ENCODE data around the gene C1orf159.

The C1orf159 gene

DNA sequence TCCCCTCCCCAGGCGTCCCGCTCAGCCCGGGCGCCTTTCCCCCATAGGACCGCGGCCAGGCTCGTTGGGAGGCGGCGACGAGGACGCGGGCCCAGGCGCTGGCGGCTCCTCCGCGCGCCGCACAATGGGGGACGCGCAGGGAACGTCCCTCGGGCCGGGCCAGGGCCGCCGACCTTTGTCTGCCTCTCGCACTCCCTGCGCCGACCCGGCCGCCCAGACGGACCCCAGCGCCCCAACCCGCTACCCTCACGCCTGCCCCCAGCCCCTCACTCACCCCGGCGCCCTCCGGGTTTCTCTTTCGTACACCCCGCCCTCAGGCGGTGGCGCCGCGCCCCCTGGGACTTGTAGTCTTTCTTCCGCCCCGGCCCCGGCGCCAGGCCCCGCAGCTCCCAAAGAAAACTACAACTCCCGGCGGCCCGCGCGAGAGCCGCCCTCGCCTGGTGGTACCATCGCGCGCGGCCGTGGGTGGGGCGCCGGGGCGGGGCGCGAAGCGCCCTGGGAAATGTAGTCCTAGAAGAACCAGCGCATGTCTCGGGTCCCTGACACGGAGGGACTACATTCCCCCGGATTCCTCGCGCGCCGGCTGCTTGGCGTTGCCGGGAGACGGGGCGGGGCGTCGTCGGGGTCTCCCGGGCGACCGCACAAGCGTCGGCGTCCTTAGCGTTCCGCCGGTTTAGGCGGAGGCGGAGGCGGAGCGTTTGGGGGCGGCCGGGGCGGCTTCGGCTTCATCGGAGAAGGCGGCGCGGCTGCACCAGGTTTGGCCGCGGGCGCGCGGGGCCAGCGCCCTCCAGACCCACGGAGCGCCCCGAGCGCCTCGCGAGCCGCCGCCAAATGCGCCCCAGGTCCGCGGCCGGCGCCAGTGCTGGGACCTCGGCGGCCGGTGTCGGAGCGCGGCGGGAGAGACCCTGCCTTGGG is at the start of gene C1orf159:
Gene C1orf159 (minus strand): TSS at position 304 of the 915 bp plus-strand sequence. CDS start 24,546 bp downstream, outside the sequence.
- Histone ChIP-seq H3K4me3 (ENCODE audit: low read length) (peak within 1 kb of the TSS; percentile 60), H3K4me1 (ENCODE audit: control insufficient read depth, insufficient read depth, low read length) (peaks cover 3% of the 10 kb centered on the region; the same call in 1 of the 2 replicates), H3K36me3 (ENCODE audit: control insufficient read depth, insufficient read depth, low read length) (0 out of 2 replicates have a peak, but pooled peaks cover 3% of the 10 kb centered on the region), H3K27me3 (ENCODE audit: control insufficient read depth, insufficient read depth, low read length) (no peaks in the 10 kb centered on the region), H3K27ac (ENCODE audit: low read length) (no peak within 1 kb of the TSS), H3K9me3 (ENCODE audit: control insufficient read depth, insufficient read depth, low read length) (no peaks in the 10 kb centered on the region)
- WGBS (ENCODE audit: insufficient coverage, insufficient read length), result no CpG with 5 or more reads among the region's 128 CpGs
- peak; percentile 82 for DNase-seq (ENCODE audit: low read depth, low spot score)

DNA sequence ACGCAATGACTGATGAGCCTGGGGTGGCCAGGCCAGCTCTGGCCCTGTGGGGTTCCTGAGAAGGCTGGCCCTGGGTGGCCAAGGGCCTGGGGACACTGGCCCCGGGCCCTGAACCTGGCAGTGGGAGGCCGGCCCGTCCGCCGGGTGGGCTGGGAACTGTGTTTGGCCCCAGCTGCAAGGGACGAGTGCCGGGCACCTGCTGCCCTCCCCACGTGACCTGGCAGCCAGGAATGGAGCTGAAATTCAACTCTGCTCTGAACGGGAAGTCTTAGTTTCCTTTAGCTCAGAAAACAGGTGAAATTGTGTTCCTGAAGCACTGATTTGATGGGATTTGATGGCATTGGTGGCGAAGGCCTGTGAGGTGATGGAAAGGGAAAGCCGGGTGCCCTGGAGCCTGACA is 49.6 kb upstream of the C1orf159 start:
- no peaks in the 10 kb centered on the region; the same call in 1 of the 2 replicates for H3K36me3 ChIP-seq (ENCODE audit: control insufficient read depth, insufficient read depth, low read length)
- WGBS (ENCODE audit: insufficient coverage, insufficient read length), result no CpG with 5 or more reads among the region's 12 CpGs
- no peaks in the 10 kb centered on the region for H3K9me3 ChIP-seq (ENCODE audit: control insufficient read depth, insufficient read depth, low read length)
- H3K4me3 ChIP-seq (ENCODE audit: low read length), result no peak overlapping the region
- DNase-seq (ENCODE audit: low read depth, low spot score), result no peak
- no peaks in the 10 kb centered on the region for H3K27me3 ChIP-seq (ENCODE audit: control insufficient read depth, insufficient read depth, low read length)
- H3K27ac ChIP-seq (ENCODE audit: low read length), result no peak overlapping the region
- H3K4me1 ChIP-seq (ENCODE audit: control insufficient read depth, insufficient read depth, low read length), result peaks cover 30% of the 10 kb centered on the region

DNA sequence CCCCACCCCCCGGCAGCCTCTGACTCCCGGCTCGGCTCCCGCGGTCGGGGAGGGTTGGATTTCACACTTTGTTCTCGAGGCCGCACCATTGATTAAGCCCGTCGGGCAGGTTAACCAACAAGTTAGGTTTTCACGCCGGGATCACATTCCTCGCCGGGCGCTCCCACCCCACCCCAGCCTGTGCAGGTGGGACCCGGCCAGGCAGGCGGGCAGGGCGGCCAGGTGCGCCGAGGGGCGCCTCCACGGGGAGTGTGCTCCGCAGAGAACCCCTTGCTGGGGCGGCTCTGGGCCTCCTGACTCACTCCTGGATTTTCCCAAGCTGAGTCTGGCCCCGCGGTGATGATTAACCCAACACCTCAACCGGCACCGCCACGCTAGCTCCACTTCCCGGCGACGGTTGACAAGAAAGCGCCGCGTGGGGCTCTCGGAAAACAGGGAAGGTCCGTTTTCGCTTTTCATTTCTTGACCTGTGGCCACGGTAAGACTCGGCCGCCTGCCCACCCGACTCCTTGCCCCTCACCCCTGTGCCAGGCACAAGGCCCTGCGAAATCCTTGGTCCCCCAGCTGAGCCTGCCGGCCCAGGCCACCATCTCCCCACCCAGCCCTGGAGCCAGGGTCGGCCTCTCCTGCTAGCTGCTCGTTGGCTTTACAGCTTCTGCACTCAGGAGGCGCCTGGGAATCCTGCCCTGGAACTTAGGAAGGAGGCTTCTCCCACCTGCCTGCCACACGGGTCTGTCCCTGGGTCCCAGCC is 49.0 kb upstream of the C1orf159 start:
- Histone ChIP-seq H3K4me3 (ENCODE audit: low read length) (no peak overlapping the region), H3K36me3 (ENCODE audit: control insufficient read depth, insufficient read depth, low read length) (no peaks in the 10 kb centered on the region; the same call in 1 of the 2 replicates), H3K27me3 (ENCODE audit: control insufficient read depth, insufficient read depth, low read length) (no peaks in the 10 kb centered on the region), H3K27ac (ENCODE audit: low read length) (no peak overlapping the region), H3K9me3 (ENCODE audit: control insufficient read depth, insufficient read depth, low read length) (no peaks in the 10 kb centered on the region), H3K4me1 (ENCODE audit: control insufficient read depth, insufficient read depth, low read length) (peaks cover 28% of the 10 kb centered on the region)
- WGBS (ENCODE audit: insufficient coverage, insufficient read length), result no CpG with 5 or more reads among the region's 48 CpGs
- no peak for DNase-seq (ENCODE audit: low read depth, low spot score)

DNA sequence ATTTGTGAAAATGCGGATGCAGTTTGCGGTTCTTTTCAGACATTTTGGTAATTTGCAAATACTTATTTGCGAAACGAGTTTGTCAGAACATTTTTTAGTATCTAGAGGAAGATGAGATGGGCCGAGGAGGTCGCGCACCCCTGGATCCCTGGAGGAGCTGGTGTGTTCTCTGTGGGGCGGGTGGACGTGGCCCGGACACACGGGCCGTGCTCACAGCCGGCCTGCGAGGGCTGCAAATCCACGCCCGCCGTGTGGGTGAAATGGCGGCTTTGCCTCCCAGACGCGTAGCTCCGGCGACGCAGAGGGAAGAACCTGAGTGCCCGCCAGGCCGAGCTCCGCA is 48.4 kb upstream of the C1orf159 start:
- Histone ChIP-seq H3K4me3 (ENCODE audit: low read length) (no peak overlapping the region), H3K27ac (ENCODE audit: low read length) (no peak overlapping the region), H3K9me3 (ENCODE audit: control insufficient read depth, insufficient read depth, low read length) (no peaks in the 10 kb centered on the region), H3K27me3 (ENCODE audit: control insufficient read depth, insufficient read depth, low read length) (no peaks in the 10 kb centered on the region), H3K36me3 (ENCODE audit: control insufficient read depth, insufficient read depth, low read length) (no peaks in the 10 kb centered on the region; the same call in 1 of the 2 replicates), H3K4me1 (ENCODE audit: control insufficient read depth, insufficient read depth, low read length) (peaks cover 25% of the 10 kb centered on the region)
- WGBS (ENCODE audit: insufficient coverage, insufficient read length), result no CpG with 5 or more reads among the region's 26 CpGs
- no peak for DNase-seq (ENCODE audit: low read depth, low spot score)

DNA sequence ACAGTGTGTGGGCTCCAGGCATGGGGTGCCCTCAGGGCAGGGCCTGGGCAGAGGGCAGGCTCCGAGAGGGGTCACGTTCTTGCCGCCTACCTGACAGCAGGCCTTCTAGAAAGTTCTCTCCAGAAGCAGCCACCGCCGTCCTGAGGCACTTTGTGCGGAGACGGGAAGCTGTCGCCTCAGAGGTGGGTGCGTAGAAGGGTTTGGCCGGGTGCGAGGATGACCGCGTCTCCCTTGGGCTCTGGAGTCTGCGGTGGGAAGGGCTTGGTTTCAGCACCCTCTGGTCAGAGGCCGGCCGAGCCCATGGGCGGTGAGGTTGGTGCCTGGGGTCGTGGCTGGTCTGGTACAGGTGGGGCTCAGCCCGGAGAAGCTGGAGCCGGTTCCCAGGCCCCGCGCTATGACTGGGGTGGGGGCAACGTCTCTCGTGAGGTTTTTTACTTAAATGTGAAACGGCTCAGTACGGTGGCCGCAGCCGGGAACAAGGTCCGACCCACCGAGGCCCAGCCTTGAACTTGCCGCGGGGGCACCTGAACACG is 47.7 kb upstream of the C1orf159 start:
- no peaks in the 10 kb centered on the region for H3K9me3 ChIP-seq (ENCODE audit: control insufficient read depth, insufficient read depth, low read length)
- no peaks in the 10 kb centered on the region; the same call in 1 of the 2 replicates for H3K36me3 ChIP-seq (ENCODE audit: control insufficient read depth, insufficient read depth, low read length)
- H3K4me1 ChIP-seq (ENCODE audit: control insufficient read depth, insufficient read depth, low read length), result peaks cover 25% of the 10 kb centered on the region
- no peak overlapping the region for H3K4me3 ChIP-seq (ENCODE audit: low read length)
- no peak overlapping the region for H3K27ac ChIP-seq (ENCODE audit: low read length)
- DNase-seq (ENCODE audit: low read depth, low spot score), result no peak
- no CpG with 5 or more reads among the region's 33 CpGs for WGBS (ENCODE audit: insufficient coverage, insufficient read length)
- no peaks in the 10 kb centered on the region for H3K27me3 ChIP-seq (ENCODE audit: control insufficient read depth, insufficient read depth, low read length)

DNA sequence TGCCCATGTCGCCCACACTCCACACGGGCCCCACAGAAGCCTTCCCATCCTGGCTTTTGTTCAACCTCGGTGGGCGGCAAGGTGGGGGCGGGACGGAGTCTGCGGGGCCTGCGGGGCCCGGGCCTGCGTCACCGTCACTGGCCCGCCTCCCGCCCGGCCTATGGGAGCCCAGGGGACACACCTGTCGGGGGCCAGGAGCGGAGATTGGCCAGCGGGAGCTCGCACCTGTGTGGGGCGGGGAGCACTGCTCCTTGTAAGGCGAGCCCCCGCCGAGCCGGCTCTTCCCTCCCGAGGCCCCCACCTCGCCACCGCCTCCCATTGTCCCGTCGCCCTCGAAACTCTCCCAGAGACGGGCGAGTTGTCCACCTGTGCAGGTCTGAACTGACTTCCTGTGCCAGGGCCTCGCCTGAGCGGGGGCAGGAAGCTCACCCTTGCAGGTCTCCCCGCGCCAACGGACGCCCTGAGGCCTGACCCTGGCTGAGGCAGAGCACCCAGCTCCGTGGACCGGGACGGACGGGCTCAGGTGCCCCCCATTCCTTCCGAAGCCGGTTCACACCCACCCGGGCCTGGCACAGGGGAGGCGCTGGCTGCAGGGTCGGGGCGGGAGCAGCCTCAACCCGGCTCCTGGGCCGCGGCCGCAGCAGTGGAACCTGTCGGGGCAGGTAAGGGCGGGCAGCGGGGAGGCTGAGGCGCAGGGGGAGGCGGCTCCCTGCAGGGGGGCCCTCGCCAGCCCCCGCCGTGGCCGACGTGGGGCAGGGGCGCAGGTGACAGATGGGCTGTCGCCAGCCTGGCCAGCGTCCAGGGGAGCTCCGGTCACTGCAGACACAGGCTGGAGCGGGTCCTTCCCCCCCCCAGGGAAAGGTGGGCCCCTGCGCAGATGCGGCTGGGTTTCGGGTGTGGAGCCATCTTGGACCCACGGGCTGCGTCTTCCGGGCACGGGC is 47.0 kb upstream of the C1orf159 start:
- DNase-seq (ENCODE audit: low read depth, low spot score), result no peak
- Histone ChIP-seq H3K4me1 (ENCODE audit: control insufficient read depth, insufficient read depth, low read length) (peaks cover 27% of the 10 kb centered on the region), H3K9me3 (ENCODE audit: control insufficient read depth, insufficient read depth, low read length) (no peaks in the 10 kb centered on the region), H3K36me3 (ENCODE audit: control insufficient read depth, insufficient read depth, low read length) (no peaks in the 10 kb centered on the region; the same call in 1 of the 2 replicates), H3K4me3 (ENCODE audit: low read length) (peak overlapping the region; percentile 18; the same call in 1 of the 2 replicates), H3K27me3 (ENCODE audit: control insufficient read depth, insufficient read depth, low read length) (no peaks in the 10 kb centered on the region), H3K27ac (ENCODE audit: low read length) (no peak overlapping the region)
- WGBS (ENCODE audit: insufficient coverage, insufficient read length), result no CpG with 5 or more reads among the region's 73 CpGs

DNA sequence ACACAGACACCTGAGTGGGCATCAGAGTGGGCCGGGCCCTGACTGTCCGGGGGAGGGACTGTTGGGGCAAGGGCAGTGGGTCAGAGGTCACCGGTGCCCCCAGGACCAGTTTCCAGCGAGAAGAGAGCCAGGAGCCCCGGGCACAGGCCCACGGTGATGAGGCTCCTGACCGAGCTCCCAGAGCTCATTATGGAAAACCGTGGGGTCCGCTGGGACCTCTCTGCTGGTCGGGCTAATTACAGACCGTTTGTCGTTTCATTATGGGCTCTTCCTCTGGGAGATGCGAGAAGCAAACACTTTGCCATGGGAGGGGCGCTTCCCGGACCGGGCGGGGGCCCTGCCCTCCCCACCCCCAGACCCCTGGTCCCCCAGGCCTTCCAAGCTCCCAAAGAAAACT is 45.8 kb upstream of the C1orf159 start:
- no peak for DNase-seq (ENCODE audit: low read depth, low spot score)
- no peaks in the 10 kb centered on the region; the same call in 1 of the 2 replicates for H3K36me3 ChIP-seq (ENCODE audit: control insufficient read depth, insufficient read depth, low read length)
- no peak overlapping the region for H3K4me3 ChIP-seq (ENCODE audit: low read length)
- no CpG with 5 or more reads among the region's 17 CpGs for WGBS (ENCODE audit: insufficient coverage, insufficient read length)
- peaks cover 27% of the 10 kb centered on the region for H3K4me1 ChIP-seq (ENCODE audit: control insufficient read depth, insufficient read depth, low read length)
- H3K27me3 ChIP-seq (ENCODE audit: control insufficient read depth, insufficient read depth, low read length), result no peaks in the 10 kb centered on the region
- no peaks in the 10 kb centered on the region for H3K9me3 ChIP-seq (ENCODE audit: control insufficient read depth, insufficient read depth, low read length)
- no peak overlapping the region for H3K27ac ChIP-seq (ENCODE audit: low read length)

DNA sequence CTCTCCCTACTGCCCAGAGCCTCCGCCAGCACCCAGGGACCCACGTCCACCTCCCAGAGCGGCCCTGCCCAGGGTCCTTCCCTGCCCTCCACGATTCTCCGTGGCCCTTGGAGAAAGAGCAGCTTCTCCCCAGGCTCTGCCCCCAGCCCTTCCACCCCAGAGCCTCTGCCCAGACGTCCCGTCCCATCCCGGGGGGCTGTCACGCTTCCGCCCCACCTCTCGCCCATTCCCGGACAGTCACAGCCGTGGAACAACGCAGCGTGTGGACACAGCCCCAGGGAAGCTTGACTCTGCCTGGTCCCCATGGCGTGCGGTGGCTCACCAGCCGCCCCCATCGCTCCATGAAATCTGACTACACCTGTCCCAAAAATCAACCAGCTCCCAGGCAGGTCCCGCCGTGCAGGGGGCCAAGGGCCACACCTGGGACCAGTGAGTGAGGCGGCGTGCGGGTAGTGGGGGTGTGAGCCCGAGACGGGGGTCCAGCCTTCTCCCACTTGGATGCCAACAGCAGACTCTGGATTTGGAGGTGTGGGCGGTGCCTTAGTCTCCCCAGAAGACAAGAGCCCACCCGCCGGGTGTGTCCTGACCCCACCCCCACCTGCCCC is 45.3 kb upstream of the C1orf159 start:
- no peak overlapping the region for H3K4me3 ChIP-seq (ENCODE audit: low read length)
- H3K9me3 ChIP-seq (ENCODE audit: control insufficient read depth, insufficient read depth, low read length), result no peaks in the 10 kb centered on the region
- H3K27ac ChIP-seq (ENCODE audit: low read length), result no peak overlapping the region
- WGBS (ENCODE audit: insufficient coverage, insufficient read length), result no CpG with 5 or more reads among the region's 29 CpGs
- no peaks in the 10 kb centered on the region for H3K27me3 ChIP-seq (ENCODE audit: control insufficient read depth, insufficient read depth, low read length)
- H3K4me1 ChIP-seq (ENCODE audit: control insufficient read depth, insufficient read depth, low read length), result peaks cover 27% of the 10 kb centered on the region
- H3K36me3 ChIP-seq (ENCODE audit: control insufficient read depth, insufficient read depth, low read length), result no peaks in the 10 kb centered on the region; the same call in 1 of the 2 replicates
- no peak for DNase-seq (ENCODE audit: low read depth, low spot score)

DNA sequence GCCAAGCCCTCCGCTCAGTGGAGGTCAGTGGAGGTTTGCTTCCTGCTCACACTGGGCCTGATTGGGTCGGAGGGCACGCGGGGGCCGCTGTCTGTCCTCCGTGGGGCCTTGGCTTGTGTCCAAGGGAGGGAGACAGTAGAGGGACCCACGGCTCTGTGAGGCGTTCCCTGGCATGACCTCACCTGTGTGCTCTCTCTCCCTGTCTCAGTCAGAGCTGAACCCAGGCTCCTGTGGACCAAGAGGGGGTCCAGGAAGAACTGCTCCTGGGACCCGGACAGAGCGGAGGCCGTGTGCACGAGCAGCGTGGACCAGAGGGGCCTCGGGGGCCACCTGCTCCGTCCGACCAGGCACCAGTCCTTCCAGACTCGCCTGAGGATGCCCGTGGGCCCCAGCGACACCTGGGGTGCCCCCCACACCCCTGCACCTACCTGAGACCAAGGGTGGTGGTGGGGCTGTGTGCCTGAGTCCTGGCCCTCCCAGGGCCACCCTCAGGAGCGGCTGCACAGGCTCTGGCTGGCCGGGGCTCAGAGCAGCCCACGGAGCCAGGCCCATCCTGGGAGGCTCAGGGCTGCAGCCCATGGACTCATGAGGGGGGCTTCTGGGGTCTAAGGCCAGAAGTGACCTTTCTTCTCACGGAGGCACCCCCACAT is 44.5 kb upstream of the C1orf159 start:
- no peaks in the 10 kb centered on the region for H3K27me3 ChIP-seq (ENCODE audit: control insufficient read depth, insufficient read depth, low read length)
- no peaks in the 10 kb centered on the region for H3K9me3 ChIP-seq (ENCODE audit: control insufficient read depth, insufficient read depth, low read length)
- no peak for DNase-seq (ENCODE audit: low read depth, low spot score)
- no CpG with 5 or more reads among the region's 23 CpGs for WGBS (ENCODE audit: insufficient coverage, insufficient read length)
- H3K4me3 ChIP-seq (ENCODE audit: low read length), result no peak overlapping the region
- H3K27ac ChIP-seq (ENCODE audit: low read length), result no peak overlapping the region
- no peaks in the 10 kb centered on the region; the same call in 1 of the 2 replicates for H3K36me3 ChIP-seq (ENCODE audit: control insufficient read depth, insufficient read depth, low read length)
- H3K4me1 ChIP-seq (ENCODE audit: control insufficient read depth, insufficient read depth, low read length), result peaks cover 23% of the 10 kb centered on the region

Measured in iPS DF 6.9 (cell line).